ENCODE data around the gene NOP9.

DNA sequence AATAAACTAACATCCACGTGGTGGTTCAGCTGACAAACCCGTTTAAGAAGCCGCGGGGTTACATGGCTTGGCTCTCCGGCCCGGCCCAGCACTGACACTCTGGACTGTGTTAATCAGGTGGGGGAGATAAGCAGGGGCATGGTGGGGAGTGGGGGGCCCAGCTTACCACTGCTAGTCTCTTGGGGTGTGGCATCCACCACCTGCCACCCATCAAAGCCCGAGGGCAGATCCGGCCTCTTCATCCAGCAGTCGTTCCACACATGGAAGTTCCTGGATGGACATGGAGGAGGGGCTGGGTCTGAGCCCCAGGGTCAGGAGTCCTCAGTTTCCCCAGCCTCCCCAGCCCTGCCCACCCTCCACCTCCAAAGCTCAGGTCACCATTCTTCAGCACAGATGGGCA lies 41.5 kb upstream of the NOP9 start:
- no peak for TF ChIP-seq EZH2phosphoT487 (IDR thresholded peaks at IDR 0.05; ENCODE audit: insufficient read depth, low read depth)
- TF ChIP-seq EZH2 (IDR thresholded peaks at IDR 0.05; ENCODE audit: insufficient read depth, poor library complexity, severe bottlenecking) = no peak

Measured in GM23248 (cell line).